ENCODE results near the gene MLLT10.
A peak's percentile ranks its signal among the peaks of the same experiment; 100 is the strongest.
"Not testable (repeated sequence)": the region's sequence is repeated elsewhere in the genome, so short reads cannot be mapped to it uniquely, and the experiment has no call there.

The MLLT10 gene

DNA sequence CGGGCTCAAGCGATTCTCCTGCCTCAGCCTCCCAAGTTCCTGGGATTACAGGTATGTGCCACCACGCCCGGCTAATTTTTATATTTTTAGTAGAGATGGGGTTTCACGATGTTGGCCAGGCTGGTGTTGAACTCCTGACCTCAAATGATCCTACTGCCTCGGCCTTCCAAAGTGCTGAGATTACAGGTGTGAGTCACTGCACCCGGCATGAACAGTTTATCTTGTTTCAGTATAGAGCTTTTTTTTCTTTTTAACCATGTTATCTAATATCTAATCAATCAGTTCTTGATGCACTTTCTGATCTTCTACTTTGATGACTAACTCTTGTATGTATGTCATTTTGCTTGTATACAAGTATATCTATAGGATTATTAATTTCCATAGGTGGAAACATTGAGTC lies 54.1 kb downstream of the MLLT10 start:
- not testable (repeated sequence) for DNase-seq

DNA sequence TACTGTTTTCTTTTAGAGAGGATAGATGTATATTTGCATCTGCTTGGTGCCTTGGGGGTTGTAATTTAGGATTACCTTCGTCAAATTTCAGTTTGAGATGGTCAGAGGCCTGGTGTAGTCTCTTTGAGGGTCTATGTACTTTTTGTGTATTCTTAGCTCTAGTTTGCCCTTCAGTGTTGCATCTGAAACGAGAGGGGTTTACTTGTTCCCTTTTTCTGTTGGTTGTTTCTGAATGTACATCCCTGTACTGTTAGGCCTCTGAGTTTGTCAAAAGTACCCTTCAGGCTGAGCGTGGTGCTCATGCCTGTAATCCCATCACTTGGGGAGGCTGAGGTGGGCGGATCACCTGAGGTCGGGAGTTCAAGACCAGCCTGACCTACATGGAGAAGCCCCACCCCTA lies 60.0 kb downstream of the MLLT10 start:
- DNase-seq = no peak

DNA sequence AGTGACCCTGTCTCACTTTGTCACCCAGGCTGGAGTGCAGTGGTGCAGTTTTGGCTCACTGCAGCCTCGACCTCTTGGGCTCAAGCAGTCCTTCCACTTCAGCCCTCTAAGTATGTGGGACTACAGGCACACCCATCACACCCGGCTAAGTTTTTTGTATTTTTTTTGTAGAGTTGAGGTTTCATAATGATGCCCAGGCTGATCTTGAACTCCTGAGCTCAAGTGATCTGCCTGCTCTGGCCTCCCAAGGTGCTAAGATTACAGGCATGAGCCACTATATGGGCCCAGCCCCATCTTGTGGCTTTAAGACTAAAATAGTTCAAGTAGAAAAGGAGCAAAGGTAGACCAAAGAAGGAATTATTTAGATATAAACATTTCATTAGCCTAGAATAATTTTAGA lies 65.5 kb downstream of the MLLT10 start:
- no peak for DNase-seq

DNA sequence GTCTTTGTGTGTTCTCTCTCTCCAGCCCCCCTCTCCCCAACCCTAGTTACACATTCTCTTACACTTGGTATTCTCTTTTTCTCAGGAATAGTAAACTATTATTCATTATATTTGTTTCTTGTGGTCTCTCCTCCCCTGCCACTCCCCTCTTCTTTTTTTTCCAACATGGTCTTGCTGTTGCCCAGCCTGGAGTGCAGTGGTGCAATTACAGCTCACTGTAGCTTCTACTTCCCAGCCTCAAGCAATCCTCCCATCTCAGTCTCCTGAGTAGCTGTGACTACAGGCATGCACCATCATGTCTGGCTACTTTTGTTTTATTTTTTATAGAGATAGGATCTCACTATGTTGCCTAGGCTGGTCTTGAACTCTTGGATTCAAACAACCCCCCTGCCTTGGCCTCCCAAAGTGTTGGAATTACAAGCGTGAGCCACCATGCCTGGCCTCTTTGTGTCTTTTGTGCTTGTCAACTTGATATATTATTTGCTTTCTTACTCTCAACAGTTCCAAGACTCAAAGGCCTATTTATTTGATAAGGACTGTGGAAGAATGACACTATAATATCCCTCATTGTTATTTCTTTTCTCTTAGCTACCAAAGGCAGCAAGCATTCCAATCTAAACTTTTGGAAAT lies 66.9 kb downstream of the MLLT10 start:
- DNase-seq = no peak

DNA sequence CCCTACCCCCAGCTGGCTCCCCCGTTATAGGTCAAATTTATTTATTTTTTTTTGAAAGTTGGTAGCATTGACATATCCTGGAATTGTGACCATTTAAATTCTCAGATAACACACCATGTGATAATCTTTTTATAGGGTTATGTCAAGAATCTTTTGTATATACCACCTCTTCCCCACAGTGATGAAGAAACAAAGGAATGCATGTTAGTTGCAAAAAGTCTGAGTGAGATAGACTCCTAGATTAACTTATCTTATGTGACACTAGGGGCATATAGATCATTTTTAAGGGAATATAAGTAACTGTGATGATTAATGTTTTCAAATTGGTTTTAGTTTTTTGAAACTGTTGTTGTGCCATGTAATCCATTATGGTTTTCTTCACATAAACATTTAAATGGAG lies 68.3 kb downstream of the MLLT10 start:
- no peak for DNase-seq

DNA sequence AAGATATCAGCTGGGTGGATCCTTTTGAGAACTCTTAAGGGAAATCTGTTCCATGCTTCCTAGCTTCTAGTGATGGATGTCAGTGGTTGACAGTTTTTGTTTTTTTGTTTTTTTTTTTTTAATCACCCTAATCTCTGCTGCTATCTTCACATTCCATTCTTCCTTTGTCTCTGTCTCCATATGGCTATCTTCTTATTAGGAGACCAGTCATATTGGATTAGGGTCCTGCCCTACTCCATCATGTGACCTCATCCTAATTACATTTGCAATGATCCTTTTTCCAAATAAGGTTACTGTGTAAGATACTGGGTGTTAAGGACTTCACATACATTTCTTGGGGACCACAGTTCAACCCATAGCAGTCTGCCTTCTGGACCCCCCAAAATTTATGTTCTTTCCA lies 69.7 kb downstream of the MLLT10 start:
- DNase-seq = no peak

DNA sequence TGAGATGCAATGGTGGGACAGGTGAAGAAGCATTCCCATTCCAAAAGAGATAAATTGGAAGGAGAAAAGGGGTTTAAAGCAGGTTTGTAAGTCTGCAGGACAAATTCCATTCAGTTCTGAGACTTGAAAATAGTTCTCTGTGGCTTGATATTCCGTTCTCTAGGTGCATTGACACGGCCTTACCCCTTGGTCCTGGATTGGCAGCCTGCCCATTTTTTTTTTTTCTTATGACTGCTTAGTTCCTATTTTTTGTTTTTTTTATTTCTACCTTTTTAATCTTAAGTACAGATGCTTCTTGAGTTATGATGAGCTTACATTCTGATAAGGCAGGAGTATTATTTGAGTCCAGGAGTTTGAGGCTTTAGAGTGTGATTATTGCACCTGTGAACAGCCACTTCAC lies 70.6 kb downstream of the MLLT10 start:
- DNase-seq = no peak

DNA sequence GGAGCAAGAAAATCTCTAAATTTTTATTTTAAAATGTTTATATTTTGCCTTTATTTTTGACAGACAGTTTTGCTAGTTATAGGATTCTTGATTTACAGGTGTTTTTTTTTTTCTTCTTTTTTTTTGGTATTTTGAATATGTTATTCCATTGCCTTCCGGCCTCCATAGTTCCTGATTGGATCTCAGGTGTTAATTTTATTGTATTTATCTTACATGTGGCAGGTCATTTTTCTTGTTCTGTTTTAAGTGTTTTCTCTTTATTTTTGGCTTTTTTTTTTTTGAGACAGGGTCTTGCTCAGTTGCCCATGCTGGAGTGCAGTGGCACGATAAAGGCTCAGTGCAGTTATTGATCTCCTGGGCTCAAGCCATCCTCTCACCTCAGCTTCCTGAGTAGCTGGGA lies 73.9 kb downstream of the MLLT10 start:
- no peak for DNase-seq

DNA sequence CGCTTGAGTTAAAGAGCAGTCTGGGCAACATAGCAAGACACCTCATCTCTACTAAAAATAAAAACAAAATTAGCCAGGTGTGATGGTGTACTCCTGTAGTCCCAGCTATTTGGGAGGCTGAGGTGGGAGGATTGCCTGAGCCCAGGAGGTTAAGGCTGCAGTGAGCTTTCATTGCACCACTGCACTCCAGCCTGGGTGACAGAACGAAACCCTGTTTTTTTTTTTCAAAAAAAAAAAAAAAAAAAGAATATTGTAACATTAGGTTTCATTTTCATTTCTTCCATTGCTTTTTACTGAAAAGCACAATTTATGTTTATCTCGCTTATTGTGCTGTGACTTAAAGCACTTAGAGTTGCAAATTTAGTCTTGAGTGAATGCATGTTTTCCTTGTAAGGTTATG lies 80.0 kb downstream of the MLLT10 start:
- DNase-seq = peak in 1 of 2 donors; percentile 1

DNA sequence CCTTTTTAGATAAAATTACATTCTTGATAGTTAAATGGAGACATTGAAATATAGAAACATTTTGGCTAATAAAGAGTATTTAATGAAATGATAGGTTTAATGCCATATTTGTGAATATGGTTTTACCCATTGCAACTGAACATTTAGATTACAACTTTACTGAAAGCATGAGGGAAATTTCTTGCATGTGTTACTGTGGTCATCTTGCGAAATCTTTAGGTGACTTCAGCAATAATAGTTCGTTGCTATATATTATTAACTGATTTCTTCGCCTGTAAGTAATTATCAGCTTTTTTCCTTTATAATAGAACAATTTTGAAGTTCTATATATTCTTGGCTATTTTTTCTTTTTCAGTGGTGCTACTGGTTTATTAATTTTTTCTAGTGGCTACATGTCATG lies 83.2 kb downstream of the MLLT10 start:
- DNase-seq = no peak

DNA sequence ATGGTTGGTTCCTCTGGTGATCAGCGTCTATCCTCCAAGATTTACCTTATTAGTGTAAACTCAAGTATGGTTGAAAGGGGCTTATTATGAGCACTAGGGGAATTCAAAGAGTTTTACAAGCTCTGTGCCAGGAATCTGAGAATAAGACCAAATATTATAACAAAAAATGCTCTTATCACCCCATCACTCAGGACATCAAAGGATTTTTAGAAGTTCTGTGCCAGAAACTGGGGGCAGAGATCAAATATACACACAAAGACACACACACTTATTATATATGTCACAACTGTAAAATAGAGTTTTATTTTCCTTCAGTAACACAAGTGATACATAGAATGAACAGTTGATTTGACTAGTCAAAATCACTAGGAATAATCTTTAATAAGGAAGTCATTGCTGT lies 89.3 kb downstream of the MLLT10 start:
- DNase-seq = no peak

DNA sequence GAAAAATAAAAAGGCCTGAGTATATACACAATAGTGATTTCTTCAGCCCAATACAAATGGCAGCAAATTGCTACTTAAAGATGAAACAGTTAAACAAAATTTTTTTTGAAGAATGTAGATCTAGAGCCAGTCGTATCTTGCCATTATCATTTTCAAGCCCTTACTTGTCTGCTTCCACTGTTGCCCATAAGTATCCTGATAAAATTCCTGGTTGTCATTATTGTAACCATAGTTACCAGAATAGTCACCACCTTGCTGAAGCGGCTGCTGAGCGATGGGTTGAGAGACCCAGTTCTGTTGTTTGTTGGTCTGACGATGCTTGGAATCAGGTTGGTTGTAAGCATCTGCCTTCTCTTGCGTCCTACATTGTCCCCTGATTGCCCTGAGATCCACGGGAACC lies 90.4 kb downstream of the MLLT10 start:
- DNase-seq = not testable (repeated sequence)

DNA sequence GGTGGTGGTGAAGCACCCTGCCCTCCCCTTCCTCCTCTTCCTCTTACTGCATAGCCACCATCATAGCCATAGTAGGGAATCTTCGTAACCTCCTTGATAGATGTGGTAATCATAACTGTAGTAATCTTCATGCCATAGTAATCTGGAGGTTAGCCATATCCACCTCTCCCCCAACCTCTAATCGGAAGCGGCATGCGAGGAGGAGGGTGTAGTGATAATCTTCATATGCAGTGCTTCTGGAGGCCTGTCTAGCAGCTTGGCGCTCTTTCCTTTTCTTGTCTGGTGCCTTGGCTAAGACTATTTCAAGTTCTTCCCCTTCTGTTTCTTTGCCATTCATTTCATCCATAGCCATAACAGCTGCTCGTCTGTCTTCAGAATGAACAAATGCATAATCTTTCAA lies 90.9 kb downstream of the MLLT10 start:
- no peak for DNase-seq

DNA sequence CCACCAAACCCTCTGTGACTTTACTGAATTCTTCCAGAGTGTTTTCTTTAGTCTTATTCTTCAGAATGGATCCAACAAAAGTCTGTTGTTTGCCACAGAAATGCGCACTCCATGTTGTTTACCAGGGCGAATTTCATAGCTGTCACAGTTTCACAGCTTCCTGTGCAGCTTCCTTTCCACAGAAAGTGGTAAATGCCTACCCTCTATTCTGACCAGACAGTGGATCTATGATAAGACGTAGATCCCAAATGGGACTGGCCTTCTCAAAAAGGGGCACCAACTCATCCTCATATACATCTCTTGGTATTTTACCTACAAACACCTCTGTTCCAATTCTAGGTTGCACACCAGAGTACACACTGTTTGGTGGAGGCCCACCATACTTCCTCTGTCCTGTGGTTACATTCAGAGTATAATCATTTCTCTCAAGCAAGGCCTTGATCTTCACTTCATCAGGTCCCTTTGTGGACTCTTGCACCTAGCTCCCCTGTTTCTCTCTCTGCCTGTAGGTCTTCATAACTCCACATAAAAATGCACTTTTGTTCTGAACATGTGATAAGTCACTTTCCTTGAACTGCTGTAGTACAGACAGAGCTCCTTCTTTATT lies 91.7 kb downstream of the MLLT10 start:
- no peak for DNase-seq

DNA sequence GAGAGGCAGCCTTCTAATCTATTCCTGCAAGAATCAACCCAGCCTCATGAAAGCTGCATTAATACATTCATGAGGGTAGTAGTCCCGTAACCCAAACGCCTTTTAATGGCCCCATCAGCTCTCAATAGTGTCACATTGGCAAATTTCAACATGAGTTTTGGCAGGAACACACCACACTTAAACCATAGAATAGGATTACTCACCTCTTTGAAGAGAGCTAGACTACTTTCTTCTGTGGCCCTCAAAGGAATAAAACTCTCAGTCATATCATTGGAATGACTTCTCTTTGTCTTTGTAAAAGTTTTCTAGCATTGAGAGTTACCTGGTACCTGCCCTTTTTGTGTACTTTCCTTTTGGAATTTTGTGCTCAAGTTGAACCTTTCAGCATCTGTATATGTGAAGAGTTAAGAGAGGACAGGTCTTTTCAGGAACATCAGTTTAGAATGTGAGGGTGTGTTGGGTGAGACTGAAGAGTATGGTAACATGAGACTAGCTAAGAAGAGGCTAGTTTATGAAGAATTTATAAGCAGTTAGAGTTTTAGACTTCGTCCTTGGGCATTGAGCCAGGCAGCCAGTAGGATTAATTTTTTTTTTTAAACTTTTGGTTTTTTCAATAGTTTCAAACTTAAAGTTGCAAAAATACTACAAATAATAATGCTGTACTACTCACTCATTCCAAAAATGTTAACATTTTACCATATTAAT lies 92.6 kb downstream of the MLLT10 start:
- no peak for DNase-seq

DNA sequence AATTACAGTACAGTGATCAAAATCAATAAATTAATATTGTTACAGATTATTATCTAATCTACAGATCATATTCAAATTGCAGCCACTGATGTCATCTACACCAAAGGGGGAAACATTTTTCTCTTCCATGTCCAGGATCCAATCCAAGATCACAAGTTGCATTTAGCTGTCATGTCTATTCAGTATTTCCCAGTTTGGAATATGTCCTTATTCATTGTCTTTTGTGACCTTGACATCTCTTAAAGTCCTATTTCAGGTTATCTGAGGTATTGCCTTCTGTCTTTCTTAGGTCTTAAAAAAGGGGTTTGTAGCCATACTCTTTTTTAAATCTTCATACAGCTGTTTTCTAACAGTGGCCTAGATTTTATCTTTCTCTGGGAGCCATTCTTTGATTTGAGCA lies 93.3 kb downstream of the MLLT10 start:
- DNase-seq = no peak

DNA sequence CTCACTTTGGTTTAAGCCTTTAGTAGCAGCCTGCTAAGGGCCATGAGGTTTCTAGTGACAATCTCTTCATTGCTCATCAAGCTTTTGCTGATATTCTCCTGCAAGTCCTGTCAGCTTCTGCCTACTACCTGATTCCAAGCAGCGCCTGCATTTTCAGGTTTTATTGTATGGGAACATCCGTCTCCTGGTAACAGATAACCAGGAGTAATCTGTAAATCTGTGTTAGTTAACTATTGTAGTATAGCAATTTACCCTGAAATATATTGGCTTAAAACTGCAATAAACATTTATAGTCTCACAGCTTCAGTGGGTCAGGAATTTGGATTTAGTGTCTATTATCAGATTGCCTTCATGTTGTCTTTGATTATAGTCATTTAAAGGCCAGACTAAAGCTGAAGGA lies 94.0 kb downstream of the MLLT10 start:
- DNase-seq = no peak

DNA sequence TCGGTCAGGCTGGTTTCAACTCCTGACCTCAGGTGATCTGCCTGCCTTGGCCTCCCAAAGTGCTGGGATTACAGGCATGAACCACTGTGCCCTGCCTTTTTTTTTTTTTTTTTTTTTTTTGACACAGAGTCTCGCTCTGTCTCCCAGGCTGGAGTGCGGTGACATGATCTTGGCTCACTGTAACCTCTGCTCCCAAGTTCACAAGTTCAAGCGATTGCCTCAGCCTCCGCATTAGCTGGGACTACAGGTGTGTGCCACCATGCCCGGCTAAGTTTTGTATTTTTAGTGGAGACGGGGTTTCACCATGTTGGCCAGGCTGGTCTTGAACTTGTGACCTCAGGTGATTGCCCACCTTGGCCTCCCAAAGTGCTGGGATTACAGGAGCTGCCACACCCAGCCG lies 94.6 kb downstream of the MLLT10 start:
- DNase-seq = not testable (repeated sequence)

DNA sequence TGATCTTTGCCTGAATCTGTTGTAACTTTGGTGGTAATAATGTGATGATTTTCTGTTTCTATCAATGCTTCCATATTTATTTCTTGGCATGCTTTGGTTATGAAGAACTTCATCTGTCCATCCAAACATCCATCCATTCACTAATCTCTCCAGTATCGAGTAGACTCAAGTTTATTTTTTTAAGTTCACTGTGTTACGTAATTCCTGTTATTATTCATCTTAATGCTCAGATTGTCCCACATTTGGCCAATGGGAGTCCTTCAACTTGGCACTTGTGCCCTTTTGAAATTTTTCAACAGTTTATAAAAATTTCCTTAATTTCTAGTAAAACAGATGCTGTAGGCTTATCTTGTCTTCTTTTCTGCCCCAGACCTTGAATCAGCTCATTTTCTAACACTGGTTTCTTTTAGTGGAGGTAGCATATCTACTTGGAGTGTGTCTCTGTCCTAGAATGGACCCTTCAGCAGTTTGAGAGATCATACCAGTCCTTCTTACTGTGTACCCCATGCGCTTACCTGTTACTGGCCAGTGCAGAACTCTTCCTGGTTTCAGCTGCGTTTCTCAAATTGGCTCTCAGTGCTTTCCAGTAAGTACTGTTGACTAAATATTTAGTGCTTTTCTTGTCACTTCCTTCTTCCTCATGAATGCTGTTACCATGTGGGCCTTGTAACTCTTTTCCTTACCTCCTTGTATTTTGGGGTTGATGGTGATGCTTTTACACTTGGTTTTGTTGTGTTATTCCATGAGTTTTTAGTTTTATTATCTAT lies 100.8 kb downstream of the MLLT10 start:
- no peak for DNase-seq

DNA sequence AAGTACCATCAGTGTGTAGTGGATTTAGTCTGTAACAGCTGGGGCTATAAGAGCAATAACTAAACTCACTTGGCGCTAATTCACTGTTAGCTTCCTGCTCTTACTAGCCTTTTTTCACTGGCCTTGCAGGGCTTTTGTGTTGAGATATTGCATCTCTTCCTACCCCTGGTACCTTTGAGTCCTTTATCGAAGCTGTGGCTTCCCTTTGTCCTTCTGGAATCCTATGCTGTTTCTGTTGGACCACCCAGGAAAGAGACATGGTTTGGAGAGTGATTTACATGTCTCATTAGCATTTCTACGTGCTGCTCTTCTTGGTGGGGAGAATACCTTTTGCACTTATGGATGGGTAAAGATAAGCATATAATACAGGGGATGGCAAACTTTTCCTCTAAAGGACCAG lies 103.8 kb downstream of the MLLT10 start:
- no peak for DNase-seq

DNA sequence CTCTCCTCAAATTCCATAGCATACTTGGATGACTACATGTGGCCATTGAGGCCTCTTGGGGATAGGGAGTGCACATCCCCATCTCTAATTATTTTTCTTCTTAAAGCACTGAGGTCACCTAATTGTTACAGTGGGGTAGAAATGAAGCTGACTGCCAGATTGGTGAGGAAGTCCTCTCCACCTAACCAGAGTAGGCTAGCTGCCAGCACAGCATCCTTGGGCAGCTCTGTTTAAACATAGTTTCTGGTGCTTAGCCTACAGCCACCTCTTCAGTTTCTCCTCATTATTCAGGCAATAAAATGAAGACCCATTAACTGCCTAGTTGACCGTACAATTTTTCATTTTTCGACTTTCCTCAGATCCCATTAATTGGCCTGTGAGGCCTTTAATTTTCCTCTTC lies 104.6 kb downstream of the MLLT10 start:
- DNase-seq = no peak

DNA sequence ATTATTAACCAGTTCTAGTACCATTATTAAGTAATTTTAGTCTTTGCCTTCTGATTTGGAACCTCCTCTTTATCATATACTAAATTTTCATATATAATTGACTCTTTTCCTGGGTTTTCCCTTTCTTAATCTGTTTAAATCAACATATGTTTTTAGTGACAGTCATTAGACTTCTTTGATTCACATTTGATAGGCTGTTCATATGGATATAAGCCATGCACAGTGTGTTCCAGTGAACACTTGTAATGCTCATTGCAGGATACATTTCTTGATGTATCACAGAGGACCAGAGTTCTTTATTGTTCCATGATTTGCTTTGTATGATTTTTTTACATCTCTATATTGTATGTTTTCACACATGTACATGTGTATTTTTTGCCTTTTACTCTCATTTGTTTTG lies 114.0 kb downstream of the MLLT10 start:
- no peak for DNase-seq

DNA sequence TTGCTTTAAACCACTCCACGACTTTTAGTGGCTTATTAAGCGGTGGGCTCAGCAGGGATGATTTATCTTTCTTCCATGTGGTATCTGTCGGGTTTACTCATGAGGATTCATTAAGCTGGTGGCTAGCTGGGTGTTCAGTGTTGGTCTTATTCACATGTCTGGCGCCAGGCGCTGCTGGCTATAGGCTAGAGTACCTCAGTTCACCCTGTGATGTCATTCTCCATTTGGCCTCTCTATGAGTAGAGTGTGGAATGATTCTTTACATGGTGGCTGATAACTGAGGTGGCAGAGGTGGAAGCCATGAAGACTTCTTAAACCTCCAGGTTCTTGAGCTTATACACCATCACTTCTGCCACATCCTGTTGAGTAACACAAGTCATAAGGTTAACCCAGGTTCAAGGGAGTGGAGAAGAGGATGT lies 115.4 kb downstream of the MLLT10 start:
- peak in 1 of 2 donors; percentile 6 for DNase-seq

DNA sequence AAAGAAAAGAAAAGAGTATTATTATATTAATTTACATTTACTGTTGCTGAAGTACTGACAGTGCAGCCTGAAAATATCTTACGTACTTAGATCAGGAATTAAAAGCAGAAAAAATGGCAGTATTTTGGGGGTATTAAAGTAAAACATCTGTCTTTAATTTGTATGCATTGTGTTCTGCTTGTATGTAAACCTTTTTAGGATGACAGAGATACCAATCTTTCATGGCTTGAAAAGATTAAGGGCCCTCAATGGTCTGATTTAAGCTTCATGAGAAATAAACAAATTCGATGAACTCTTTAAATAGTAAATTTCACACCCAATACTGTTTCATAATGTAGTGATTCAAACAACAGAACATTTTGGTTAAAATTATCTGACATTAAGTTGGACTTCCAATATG lies 116.3 kb downstream of the MLLT10 start:
- no peak for DNase-seq
